ENCODE data around the gene TUBGCP3. TPM values are rescaled to one million over a fixed set of nuclear protein-coding genes. Genes with fewer than 3 reads are reported as not detected.

The TUBGCP3 gene
- total and polyA plus RNA-seq, 2 donors (not counting 1 experiment from before 2014, with no cell fraction given), result 30.6 to 65.1 TPM

- DNase-seq (no peak), ATAC-seq (ENCODE audit: low read depth) (no peak)
- TF ChIP-seq EZH2 (IDR thresholded peaks at IDR 0.05; ENCODE audit: borderline replicate concordance, insufficient read depth, low read depth, low read length, poor library complexity, severe bottlenecking) (no peak), CTCF (IDR thresholded peaks at IDR 0.05) (no peak)
- Mint-ChIP-seq H3K9me3 (ENCODE audit: insufficient read depth) (peaks cover 4% of the 10 kb centered on the region), H3K4me3 (no peak overlapping the region), H3K27ac (no peak overlapping the region), H3K27me3 (no peaks in the 10 kb centered on the region), H3K4me1 (no peaks in the 10 kb centered on the region)
- Histone ChIP-seq H3K9ac (ENCODE audit: low read length) (no peak overlapping the region), H3K36me3 (replicated peaks in 1 of 2; ENCODE audit: control extremely low read depth in 1 of 2, control insufficient read depth in 1 of 2, extremely low read depth in 1 of 2, insufficient read depth in 2 of 2, low read length in 1 of 2) (no peaks in the 10 kb centered on the region), H3K9me3 (ENCODE audit: control extremely low read depth in 1 of 3, control insufficient read depth in 2 of 3, insufficient read depth in 1 of 3, low read length in 2 of 3) (peaks cover 0 to 17% (median 0%) of the 10 kb centered on the region in 3 donors), H3K27ac (ENCODE audit: low read length in 2 of 2) (no peak overlapping the region), H3K27me3 (replicated peaks in 1 of 4; ENCODE audit: control extremely low read depth in 1 of 4, control insufficient read depth in 3 of 4, insufficient read depth in 4 of 4, low read length in 3 of 4) (no peaks in the 10 kb centered on the region), H3K4me2 (replicated peaks; ENCODE audit: low read depth, low read length, poor library complexity, severe bottlenecking) (no peak overlapping the region), H2AFZ (ENCODE audit: insufficient read depth, low read depth, low read length, poor library complexity, severe bottlenecking) (no peak overlapping the region), H3K79me2 (ENCODE audit: control insufficient read depth, insufficient read depth, low read length) (no peaks in the 10 kb centered on the region), H3K4me3 (ENCODE audit: control extremely low read depth in 1 of 5, extremely low read depth in 1 of 5, insufficient read depth in 1 of 5, low read depth in 2 of 5, low read length in 4 of 5) (no peak overlapping the region), H3K4me1 (ENCODE audit: control insufficient read depth in 2 of 2, insufficient read depth in 2 of 2, low read length in 2 of 2) (no peaks in the 10 kb centered on the region), H4K20me1 (ENCODE audit: control insufficient read depth, insufficient read depth, low read length, poor library complexity, severe bottlenecking) (no peaks in the 10 kb centered on the region)
- ChIA-PET POLR2A (no interaction called here), CTCF (no interaction called here)
- 85% methylated on average over 30 of the region's 30 CpGs for WGBS (ENCODE audit: insufficient coverage)
- intact Hi-C loops (cut with micrococcal nuclease), result no loop called here
Observed at GRCh38 chr13:112453874-112454647, 133.9 kb downstream of the TUBGCP3 start.

- no peak overlapping the region for H3K4me3 ChIP-seq (ENCODE audit: control extremely low read depth in 1 of 5, extremely low read depth in 1 of 5, insufficient read depth in 1 of 5, low read depth in 2 of 5, low read length in 4 of 5)
- H3K36me3 ChIP-seq (replicated peaks in 1 of 2; ENCODE audit: control extremely low read depth in 1 of 2, control insufficient read depth in 1 of 2, extremely low read depth in 1 of 2, insufficient read depth in 2 of 2, low read length in 1 of 2), result no peaks in the 10 kb centered on the region
- no peak overlapping the region for H2AFZ ChIP-seq (ENCODE audit: insufficient read depth, low read depth, low read length, poor library complexity, severe bottlenecking)
- WGBS (ENCODE audit: insufficient coverage), result 94% methylated on average over 32 of the region's 32 CpGs
- H3K27me3 Mint-ChIP-seq, result peaks cover 2% of the 10 kb centered on the region
- ATAC-seq (ENCODE audit: low read depth), result no peak
- H3K4me1 ChIP-seq (ENCODE audit: control insufficient read depth in 2 of 2, insufficient read depth in 2 of 2, low read length in 2 of 2), result no peaks in the 10 kb centered on the region
- no peak overlapping the region for H3K9ac ChIP-seq (ENCODE audit: low read length)
- DNase-seq, result no peak
- ChIA-PET POLR2A (no interaction called here), CTCF (no interaction called here)
- no peaks in the 10 kb centered on the region for H3K4me1 Mint-ChIP-seq
- H3K79me2 ChIP-seq (ENCODE audit: control insufficient read depth, insufficient read depth, low read length), result no peaks in the 10 kb centered on the region
- no peak overlapping the region for H3K4me3 Mint-ChIP-seq
- no peak overlapping the region for H3K27ac ChIP-seq (ENCODE audit: low read length in 2 of 2)
- no peaks in the 10 kb centered on the region for H4K20me1 ChIP-seq (ENCODE audit: control insufficient read depth, insufficient read depth, low read length, poor library complexity, severe bottlenecking)
- no peak overlapping the region for H3K27ac Mint-ChIP-seq
- no peaks in the 10 kb centered on the region for H3K27me3 ChIP-seq (replicated peaks in 1 of 4; ENCODE audit: control extremely low read depth in 1 of 4, control insufficient read depth in 3 of 4, insufficient read depth in 4 of 4, low read length in 3 of 4)
- H3K9me3 ChIP-seq (ENCODE audit: control extremely low read depth in 1 of 3, control insufficient read depth in 2 of 3, insufficient read depth in 1 of 3, low read length in 2 of 3), result peaks cover 0 to 17% (median 0%) of the 10 kb centered on the region in 3 donors
- H3K4me2 ChIP-seq (replicated peaks; ENCODE audit: low read depth, low read length, poor library complexity, severe bottlenecking), result no peak overlapping the region
- no peaks in the 10 kb centered on the region for H3K9me3 Mint-ChIP-seq (ENCODE audit: insufficient read depth)
- TF ChIP-seq EZH2 (IDR thresholded peaks at IDR 0.05; ENCODE audit: borderline replicate concordance, insufficient read depth, low read depth, low read length, poor library complexity, severe bottlenecking) (no peak), CTCF (IDR thresholded peaks at IDR 0.05) (no peak)
- intact Hi-C loops (cut with micrococcal nuclease), result no loop called here
Observed at GRCh38 chr13:112453207-112453829, 134.6 kb downstream of the TUBGCP3 start.

Measured in B cell (primary cell).